Spleen (tissue), 7 donors: ENCODE data around the gene CNN3.

ENCODE experiments used
- POLR2A ChIP-seq, 3 donors: fragments of 450-650 bp; IDR thresholded peaks; one replicate each; pipeline ENCODE4 v1.5.1; 2017; ENCODE audit warnings: antibody characterized with exemption in 3 of 3, mild to moderate bottlenecking in 1 of 3
- POLR2AphosphoS5 ChIP-seq, 3 donors: sonication (generic); formaldehyde crosslinking; IDR thresholded peaks; one replicate each; pipeline ENCODE4 v1.5.1; 2017; ENCODE audit warnings: antibody characterized with exemption in 3 of 3
- TF ChIP-seq, protein P1 (sequence below), 11 experiments: fragments of 200-600 bp in 7 of 11; fragments of 450-650 bp in 4 of 11; sonication (generic) in 4 of 11; IDR thresholded peaks in 8 of 11; conservative IDR thresholded peaks in 3 of 11; 1 replicate in 7 of 11; 2 replicates in 4 of 11; pipeline versions ENCODE4 v1.4.0 to v1.8.0; 2016 to 2021; ENCODE audit warnings: antibody characterized with exemption in 11 of 11, inconsistent platforms in 4 of 11, mild to moderate bottlenecking in 1 of 11
- donor health status: DM: no; HTN: no; CAD: no; lungs with moderate emphysema.
- donor health status: DM: no; HTN: no; CAD: no.
- donor health status: DM: no; HTN: no; CAD: no.

DNA sequence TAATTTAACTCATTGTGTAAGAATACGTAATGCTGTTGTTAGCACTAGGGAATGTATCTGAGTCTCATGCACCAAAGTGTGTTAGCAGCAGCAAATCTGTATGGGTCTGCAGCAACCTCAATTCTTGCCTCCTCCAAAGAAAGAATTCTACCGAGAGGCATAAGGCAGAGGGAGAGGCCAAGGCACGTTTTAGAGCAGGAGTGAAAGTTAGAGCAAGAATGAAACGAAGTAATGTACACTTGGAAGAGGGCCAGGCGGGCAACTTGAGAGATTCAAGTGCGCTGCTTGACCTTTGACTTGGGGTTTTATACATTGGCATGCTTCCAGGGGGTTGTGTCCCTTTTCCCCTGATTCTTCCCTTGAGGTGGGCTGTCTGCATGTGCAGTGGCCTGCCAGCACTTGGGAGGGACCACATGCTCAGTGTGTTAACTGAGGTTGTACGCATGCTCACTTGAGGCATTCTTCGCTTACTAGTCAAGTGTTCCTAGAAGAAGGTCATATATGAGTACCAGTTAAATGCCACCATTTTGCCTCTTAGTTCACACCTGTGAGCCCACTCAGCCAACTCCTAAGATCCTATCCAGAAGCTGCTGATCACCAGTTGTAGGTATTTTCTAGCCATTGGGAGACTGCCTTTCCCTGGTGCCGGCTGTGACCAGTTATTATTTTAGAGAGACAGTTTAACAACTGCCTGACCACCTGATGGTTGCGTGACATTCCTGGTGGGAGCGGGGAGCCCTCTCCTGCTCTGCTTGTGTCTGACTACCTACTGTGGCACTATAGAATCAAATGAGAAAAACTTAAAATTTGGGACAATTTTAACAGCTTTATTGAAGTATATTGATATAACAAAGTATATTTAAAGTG lies 2.7 kb upstream of the CNN3 start:
- TF ChIP-seq, protein P1, sequence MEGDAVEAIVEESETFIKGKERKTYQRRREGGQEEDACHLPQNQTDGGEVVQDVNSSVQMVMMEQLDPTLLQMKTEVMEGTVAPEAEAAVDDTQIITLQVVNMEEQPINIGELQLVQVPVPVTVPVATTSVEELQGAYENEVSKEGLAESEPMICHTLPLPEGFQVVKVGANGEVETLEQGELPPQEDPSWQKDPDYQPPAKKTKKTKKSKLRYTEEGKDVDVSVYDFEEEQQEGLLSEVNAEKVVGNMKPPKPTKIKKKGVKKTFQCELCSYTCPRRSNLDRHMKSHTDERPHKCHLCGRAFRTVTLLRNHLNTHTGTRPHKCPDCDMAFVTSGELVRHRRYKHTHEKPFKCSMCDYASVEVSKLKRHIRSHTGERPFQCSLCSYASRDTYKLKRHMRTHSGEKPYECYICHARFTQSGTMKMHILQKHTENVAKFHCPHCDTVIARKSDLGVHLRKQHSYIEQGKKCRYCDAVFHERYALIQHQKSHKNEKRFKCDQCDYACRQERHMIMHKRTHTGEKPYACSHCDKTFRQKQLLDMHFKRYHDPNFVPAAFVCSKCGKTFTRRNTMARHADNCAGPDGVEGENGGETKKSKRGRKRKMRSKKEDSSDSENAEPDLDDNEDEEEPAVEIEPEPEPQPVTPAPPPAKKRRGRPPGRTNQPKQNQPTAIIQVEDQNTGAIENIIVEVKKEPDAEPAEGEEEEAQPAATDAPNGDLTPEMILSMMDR (IDR thresholded peaks at IDR 0.05 in 8 of 11, conservative IDR thresholded peaks at IDR 0.05 in 3 of 11) = no peak
- TF ChIP-seq POLR2AphosphoS5 (IDR thresholded peaks at IDR 0.05) (no peak), POLR2A (IDR thresholded peaks at IDR 0.05) (no peak)
